WTC11 (cell line): ENCODE measurements around the gene DLG5. TPM values are rescaled to one million over a fixed set of nuclear protein-coding genes. Genes with fewer than 3 reads are reported as not detected.

Experiments
- ATAC-seq: fragments of 200-7000 bp; cut with Tn5 transposase; 2 replicates; pipeline ENCODE4 v1.10.0; 2021; ENCODE audit warnings: mild to moderate bottlenecking, moderate library complexity
- CTCF ChIA-PET: fragments of 300-600 bp; sonication (Branson Sonifier 250); formaldehyde crosslinking; loops from one replicate; lab custom pipeline; 2021; ENCODE audit warnings: antibody characterized with exemption; lab: Charles Lee
- POLR2A ChIA-PET: fragments of 350-600 bp; sonication (Branson Sonifier 250); formaldehyde crosslinking; loops from one replicate; lab custom pipeline; 2021; ENCODE audit warnings: antibody characterized with exemption; lab: Charles Lee
- DNase-seq: peaks from one replicate; pipeline ENCODE4 v3.0.0; 2021; ENCODE audit warnings: low spot score
- H3K27ac Mint-ChIP-seq: 2 replicates; pipeline ENCODE4 v1.8.0; 2021; ENCODE audit warnings: mixed read lengths
- H3K27me3 Mint-ChIP-seq: 2 replicates; pipeline ENCODE4 v1.8.0; 2021; ENCODE audit warnings: low read depth, mild to moderate bottlenecking, moderate library complexity, mixed read lengths
- H3K36me3 Mint-ChIP-seq: 2 replicates; pipeline ENCODE4 v1.8.0; 2021; ENCODE audit warnings: mixed read lengths
- H3K4me1 Mint-ChIP-seq: 2 replicates; pipeline ENCODE4 v1.8.0; 2022; ENCODE audit warnings: mixed read lengths
- H3K4me3 Mint-ChIP-seq: 2 replicates; pipeline ENCODE4 v1.8.0; 2021; ENCODE audit warnings: mild to moderate bottlenecking, moderate library complexity, mixed read lengths
- H3K9me3 Mint-ChIP-seq: 2 replicates; pipeline ENCODE4 v1.8.0; 2021; ENCODE audit warnings: mixed read lengths
- ATF6 ChIP-seq: sonication (generic); formaldehyde crosslinking; IDR thresholded peaks from 2 replicates; pipeline ENCODE4 v1.8.1; 2023; ENCODE audit warnings: mild to moderate bottlenecking, missing genetic modification reagents
- CDX4 ChIP-seq: fragments of 250-450 bp; sonication (Bioruptor Pico); IDR thresholded peaks from 2 replicates; pipeline ENCODE4 v1.9.0; 2021; ENCODE audit warnings: moderate library complexity, mild to moderate bottlenecking, inconsistent platforms, borderline replicate concordance
- CREB1 ChIP-seq: sonication (generic); formaldehyde crosslinking; IDR thresholded peaks from 2 replicates; pipeline ENCODE4 v1.8.0; 2023; ENCODE audit warnings: mild to moderate bottlenecking, missing genetic modification reagents
- ELF4 ChIP-seq: sonication (generic); formaldehyde crosslinking; IDR thresholded peaks from 2 replicates; pipeline ENCODE4 v1.8.1; 2022; ENCODE audit warnings: low read depth, mild to moderate bottlenecking, moderate library complexity, missing genetic modification reagents
- FOXJ3 ChIP-seq: sonication (generic); formaldehyde crosslinking; IDR thresholded peaks from 2 replicates; pipeline ENCODE4 v1.9.0; 2021; ENCODE audit warnings: missing genetic modification reagents, mild to moderate bottlenecking, borderline replicate concordance
- FOXK1 ChIP-seq: sonication (generic); formaldehyde crosslinking; IDR thresholded peaks from 2 replicates; pipeline ENCODE4 v1.8.0; 2022; ENCODE audit warnings: mild to moderate bottlenecking, moderate library complexity, missing genetic modification reagents
- GTF2I ChIP-seq: fragments of 250-450 bp; sonication (Bioruptor Pico); conservative IDR thresholded peaks from 2 replicates; pipeline ENCODE4 v1.4.0; 2021; ENCODE audit warnings: mild to moderate bottlenecking
- IRF2 ChIP-seq: sonication (generic); formaldehyde crosslinking; IDR thresholded peaks from 2 replicates; pipeline ENCODE4 v1.8.0; 2022; ENCODE audit warnings: low read depth, missing genetic modification reagents, borderline replicate concordance
- JAZF1 ChIP-seq: fragments of 250-450 bp; sonication (Bioruptor Pico); IDR thresholded peaks from 2 replicates; pipeline ENCODE4 v1.9.0; 2021; ENCODE audit warnings: moderate library complexity, mild to moderate bottlenecking, inconsistent platforms
- NR3C1 ChIP-seq: sonication (generic); formaldehyde crosslinking; conservative IDR thresholded peaks from 2 replicates; pipeline ENCODE4 v1.8.1; 2023; ENCODE audit warnings: low read depth, mild to moderate bottlenecking, missing genetic modification reagents
- SMAD4 ChIP-seq: sonication (generic); formaldehyde crosslinking; IDR thresholded peaks from 2 replicates; pipeline ENCODE4 v1.8.0; 2022; ENCODE audit warnings: mild to moderate bottlenecking, missing genetic modification reagents
- SOX15 ChIP-seq: fragments of 250-450 bp; sonication (Bioruptor Pico); IDR thresholded peaks from 2 replicates; pipeline ENCODE4 v1.9.0; 2021; ENCODE audit warnings: mild to moderate bottlenecking
- ZBTB21 ChIP-seq: sonication (generic); formaldehyde crosslinking; IDR thresholded peaks from 2 replicates; pipeline ENCODE4 v1.8.1; 2023; ENCODE audit warnings: mild to moderate bottlenecking, missing genetic modification reagents, borderline replicate concordance
- ZNF423 ChIP-seq: fragments of 250-450 bp; sonication (Bioruptor Pico); IDR thresholded peaks from 2 replicates; pipeline ENCODE4 v2.1.2; 2022; ENCODE audit warnings: mild to moderate bottlenecking, moderate library complexity
- ZNF532 ChIP-seq: fragments of 250-450 bp; sonication (Bioruptor Pico); IDR thresholded peaks from 2 replicates; pipeline ENCODE4 v1.9.0; 2021; ENCODE audit warnings: mild to moderate bottlenecking, borderline replicate concordance
- ZSCAN18 ChIP-seq: fragments of 250-450 bp; sonication (Bioruptor Pico); IDR thresholded peaks from 2 replicates; pipeline ENCODE4 v2.1.2; 2022; ENCODE audit warnings: mild to moderate bottlenecking, moderate library complexity
- total RNA-seq: library from RNA; stranded (reverse); gene quantifications from 3 replicates; pipeline ENCODE4 v1.2.3, GENCODE V29; 2021
- TF ChIP-seq, protein P1 (sequence below): fragments of 250-450 bp; sonication (Bioruptor Pico); IDR thresholded peaks from 2 replicates; pipeline ENCODE4 v1.9.0; 2021; ENCODE audit warnings: mild to moderate bottlenecking
- TF ChIP-seq, protein P2 (sequence below): sonication (generic); formaldehyde crosslinking; conservative IDR thresholded peaks from 2 replicates; pipeline ENCODE4 v1.8.1; 2023; ENCODE audit warnings: mild to moderate bottlenecking, low read depth, missing genetic modification reagents, moderate library complexity

DLG5 gene
- total RNA-seq, 1 experiment from 2014 or later = 65.5 TPM

GRCh38 chr10:77789861-77790260 is 136.7 kb downstream of the DLG5 start (continued):
- TF ChIP-seq, protein P1, sequence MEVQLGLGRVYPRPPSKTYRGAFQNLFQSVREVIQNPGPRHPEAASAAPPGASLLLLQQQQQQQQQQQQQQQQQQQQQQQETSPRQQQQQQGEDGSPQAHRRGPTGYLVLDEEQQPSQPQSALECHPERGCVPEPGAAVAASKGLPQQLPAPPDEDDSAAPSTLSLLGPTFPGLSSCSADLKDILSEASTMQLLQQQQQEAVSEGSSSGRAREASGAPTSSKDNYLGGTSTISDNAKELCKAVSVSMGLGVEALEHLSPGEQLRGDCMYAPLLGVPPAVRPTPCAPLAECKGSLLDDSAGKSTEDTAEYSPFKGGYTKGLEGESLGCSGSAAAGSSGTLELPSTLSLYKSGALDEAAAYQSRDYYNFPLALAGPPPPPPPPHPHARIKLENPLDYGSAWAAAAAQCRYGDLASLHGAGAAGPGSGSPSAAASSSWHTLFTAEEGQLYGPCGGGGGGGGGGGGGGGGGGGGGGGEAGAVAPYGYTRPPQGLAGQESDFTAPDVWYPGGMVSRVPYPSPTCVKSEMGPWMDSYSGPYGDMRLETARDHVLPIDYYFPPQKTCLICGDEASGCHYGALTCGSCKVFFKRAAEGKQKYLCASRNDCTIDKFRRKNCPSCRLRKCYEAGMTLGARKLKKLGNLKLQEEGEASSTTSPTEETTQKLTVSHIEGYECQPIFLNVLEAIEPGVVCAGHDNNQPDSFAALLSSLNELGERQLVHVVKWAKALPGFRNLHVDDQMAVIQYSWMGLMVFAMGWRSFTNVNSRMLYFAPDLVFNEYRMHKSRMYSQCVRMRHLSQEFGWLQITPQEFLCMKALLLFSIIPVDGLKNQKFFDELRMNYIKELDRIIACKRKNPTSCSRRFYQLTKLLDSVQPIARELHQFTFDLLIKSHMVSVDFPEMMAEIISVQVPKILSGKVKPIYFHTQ = no peak
- TF ChIP-seq SOX15 (no peak), NR3C1 (CRISPR knock-in tag) (no peak), ELF4 (CRISPR knock-in tag) (no peak)

DNA sequence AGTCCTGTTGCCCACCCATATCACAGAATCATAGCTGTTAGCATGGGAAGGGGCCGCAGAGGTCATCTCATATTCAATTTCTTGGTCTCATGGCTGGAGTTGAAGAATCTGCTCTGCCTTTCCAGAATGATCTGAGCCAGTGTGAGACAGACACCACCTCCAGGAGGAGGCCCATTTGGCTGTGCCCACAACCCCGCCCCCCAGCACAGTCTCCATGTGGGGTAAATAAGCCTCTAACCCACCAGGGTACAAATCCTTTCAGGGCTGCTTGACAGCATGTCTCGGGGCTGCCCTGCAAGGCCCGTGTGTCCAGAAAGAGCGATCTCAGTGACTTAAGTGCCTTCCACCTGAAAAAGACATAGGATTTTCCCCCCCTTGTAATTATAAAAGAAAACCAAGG is 137.5 kb downstream of the DLG5 start:
- DNase-seq = no peak
- H3K9me3 Mint-ChIP-seq = no peaks in the 10 kb centered on the region
- H3K36me3 Mint-ChIP-seq = peaks cover 50% of the 10 kb centered on the region
- H3K4me1 Mint-ChIP-seq = no peaks in the 10 kb centered on the region
- ChIA-PET CTCF (no interaction called here), POLR2A (no interaction called here)
- H3K27me3 Mint-ChIP-seq = no peaks in the 10 kb centered on the region
- H3K27ac Mint-ChIP-seq = no peak overlapping the region
- no peak for ATAC-seq
- TF ChIP-seq FOXK1 (no peak), ZNF423 (CRISPR knock-in tag) (no peak), ZSCAN18 (CRISPR knock-in tag) (no peak)
- TF ChIP-seq, protein P2, sequence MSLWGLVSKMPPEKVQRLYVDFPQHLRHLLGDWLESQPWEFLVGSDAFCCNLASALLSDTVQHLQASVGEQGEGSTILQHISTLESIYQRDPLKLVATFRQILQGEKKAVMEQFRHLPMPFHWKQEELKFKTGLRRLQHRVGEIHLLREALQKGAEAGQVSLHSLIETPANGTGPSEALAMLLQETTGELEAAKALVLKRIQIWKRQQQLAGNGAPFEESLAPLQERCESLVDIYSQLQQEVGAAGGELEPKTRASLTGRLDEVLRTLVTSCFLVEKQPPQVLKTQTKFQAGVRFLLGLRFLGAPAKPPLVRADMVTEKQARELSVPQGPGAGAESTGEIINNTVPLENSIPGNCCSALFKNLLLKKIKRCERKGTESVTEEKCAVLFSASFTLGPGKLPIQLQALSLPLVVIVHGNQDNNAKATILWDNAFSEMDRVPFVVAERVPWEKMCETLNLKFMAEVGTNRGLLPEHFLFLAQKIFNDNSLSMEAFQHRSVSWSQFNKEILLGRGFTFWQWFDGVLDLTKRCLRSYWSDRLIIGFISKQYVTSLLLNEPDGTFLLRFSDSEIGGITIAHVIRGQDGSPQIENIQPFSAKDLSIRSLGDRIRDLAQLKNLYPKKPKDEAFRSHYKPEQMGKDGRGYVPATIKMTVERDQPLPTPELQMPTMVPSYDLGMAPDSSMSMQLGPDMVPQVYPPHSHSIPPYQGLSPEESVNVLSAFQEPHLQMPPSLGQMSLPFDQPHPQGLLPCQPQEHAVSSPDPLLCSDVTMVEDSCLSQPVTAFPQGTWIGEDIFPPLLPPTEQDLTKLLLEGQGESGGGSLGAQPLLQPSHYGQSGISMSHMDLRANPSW (CRISPR knock-in tag) = no peak
- H3K4me3 Mint-ChIP-seq = no peak overlapping the region

DNA sequence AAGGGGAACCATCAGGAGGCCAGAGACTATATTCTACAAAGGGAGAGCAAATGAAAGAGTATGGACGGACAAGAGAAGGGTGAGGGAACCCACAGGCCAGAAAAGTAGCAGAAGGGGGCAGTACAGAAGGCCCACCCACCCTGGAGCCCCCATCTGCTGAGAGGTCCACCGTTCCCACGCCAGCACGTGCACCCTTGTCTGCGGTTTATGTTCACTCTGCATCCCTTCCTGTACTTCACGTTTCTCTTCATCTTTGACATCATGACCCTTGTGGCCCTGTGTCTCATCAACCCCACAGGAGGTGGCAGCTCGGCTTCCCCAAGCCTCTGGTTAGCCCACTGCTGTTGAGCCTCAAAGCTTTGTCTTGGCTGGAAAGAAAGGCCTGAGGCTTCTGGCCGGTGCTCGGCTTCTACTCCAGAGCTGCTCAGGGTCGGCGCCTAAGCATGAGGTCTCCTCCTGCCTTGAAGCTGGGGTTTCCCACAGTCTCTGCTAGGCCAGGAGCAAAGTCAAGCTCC is 138.0 kb downstream of the DLG5 start:
- Mint-ChIP-seq H3K4me3 (no peak overlapping the region), H3K27ac (no peak overlapping the region), H3K27me3 (no peaks in the 10 kb centered on the region), H3K36me3 (peaks cover 53% of the 10 kb centered on the region), H3K4me1 (no peaks in the 10 kb centered on the region), H3K9me3 (no peaks in the 10 kb centered on the region)
- ATAC-seq (no peak), DNase-seq (no peak)
- ChIA-PET POLR2A (no interaction called here), CTCF (no interaction called here)
- TF ChIP-seq FOXJ3 (CRISPR knock-in tag) (no peak), JAZF1 (no peak), SMAD4 (CRISPR knock-in tag) (no peak), ATF6 (CRISPR knock-in tag) (no peak), GTF2I (no peak), CREB1 (no peak), CDX4 (no peak), ZNF532 (CRISPR knock-in tag) (no peak), IRF2 (CRISPR knock-in tag) (no peak), ZBTB21 (no peak), ELF4 (CRISPR knock-in tag) (no peak)
